H1 (cell line): Measurements from ENCODE around the gene S100A11. TPM values are rescaled to one million over a fixed set of nuclear protein-coding genes. Genes with fewer than 3 reads are reported as not detected.

Experiments
- CHD1 ChIP-seq: IDR thresholded peaks from 2 replicates; pipeline ENCODE4 v1.6.1; 2012; ENCODE audit warnings: low read depth, low read length, improper control_type of control experiment
- KDM1A ChIP-seq: fragments of 200-600, 300-600 bp; sonication (generic); IDR thresholded peaks from 2 replicates; pipeline ENCODE4 v1.7.1; 2016; ENCODE audit warnings: mild to moderate bottlenecking, low read length, borderline replicate concordance
- NRF1 ChIP-seq: IDR thresholded peaks from 2 replicates; pipeline ENCODE4 v1.6.1; 2011; ENCODE audit warnings: mild to moderate bottlenecking, low read depth, low read length, improper control_type of control experiment
- YY1 ChIP-seq: IDR thresholded peaks from 2 replicates; pipeline ENCODE4 v1.6.1; 2011; ENCODE audit warnings: low read depth, mild to moderate bottlenecking, low read length
- polyA plus RNA-seq, 7 experiments: library from polyadenylated mRNA; depleted of rRNA in 3 of 7; stranded (reverse) in 5 of 7; unstranded in 2 of 7; fragments of >200 nt in 5 of 7; fragments of 200-250 nt in 2 of 7; gene quantifications; 1 replicate in 5 of 7; 2 replicates in 1 of 7; 4 replicates in 1 of 7; pipeline versions ENCODE4 v1.2.1 to v1.2.3, GENCODE V29; 2011 to 2013; ENCODE audit warnings: missing spikeins in 2 of 7, mixed read lengths in 2 of 7
- total RNA-seq: library from RNA; stranded (reverse); fragmentation: NEBNext Ultra II Directional; extraction: Animal tissue kit (Norgen Biotek cat#: 25700); gene quantifications from 2 replicates; pipeline ENCODE4 v1.2.1, GENCODE V29; 2021

The S100A11 gene
- total and polyA plus RNA-seq, 2 of the 8 experiments (the other 6 are each of a cell fraction or from before 2014, with no cell fraction given): 120 to 343 TPM

- no peak for TF ChIP-seq KDM1A
- no peak for TF ChIP-seq CHD1
- no peak for TF ChIP-seq NRF1
- TF ChIP-seq YY1: no peak
Observed at GRCh38 chr1:152049291-152050083, 12.7 kb upstream of the S100A11 start (continued).
